Epithelial cell of proximal tubule (primary cell): ENCODE results near the gene F12. TPM values are rescaled to one million over a fixed set of nuclear protein-coding genes. Genes with fewer than 3 reads are reported as not detected.

Experiments used
- DNase-seq: peaks from one replicate; pipeline ENCODE4 v3.0.0-alpha.2; 2011; ENCODE audit warnings: low read depth
- H3K4me3 ChIP-seq: 2 replicates; pipeline ENCODE4 v1.5.1; 2011; ENCODE audit warnings: low read depth, mild to moderate bottlenecking, low read length
- CTCF ChIP-seq: conservative IDR thresholded peaks from 2 replicates; pipeline ENCODE4 v1.5.1; 2012; ENCODE audit warnings: low read depth, mild to moderate bottlenecking, low read length
- total RNA-seq: library from RNA; depleted of rRNA; stranded (reverse); fragments of >200 nt; gene quantifications from 2 replicates; pipeline ENCODE4 v1.2.3, GENCODE V29; 2015

F12 gene
- total RNA-seq, 1 donor from 2014 or later: 12.9 TPM

- TF ChIP-seq CTCF: no peak
- H3K4me3 ChIP-seq: no peak overlapping the region
- no peak for DNase-seq
These were observed 32.9 kb upstream of the F12 start for GRCh38 chr5:177442066-177442826.

GRCh38 chr5:177440990-177441780 is 31.8 kb upstream of the F12 start:
- no peak for DNase-seq
- TF ChIP-seq CTCF: no peak
- H3K4me3 ChIP-seq: no peak overlapping the region

GRCh38 chr5:177440211-177440989 is 31.0 kb upstream of the F12 start:
- H3K4me3 ChIP-seq: no peak overlapping the region
- DNase-seq: no peak
- no peak for TF ChIP-seq CTCF

- TF ChIP-seq CTCF: no peak
- no peak for DNase-seq
- no peak overlapping the region for H3K4me3 ChIP-seq
These were observed 30.2 kb upstream of the F12 start for GRCh38 chr5:177439518-177440053.

GRCh38 chr5:177438468-177438867 is 29.1 kb upstream of the F12 start:
- no peak for DNase-seq
- TF ChIP-seq CTCF: no peak
- no peak overlapping the region for H3K4me3 ChIP-seq

GRCh38 chr5:177437623-177438022 is 28.3 kb upstream of the F12 start:
- no peak overlapping the region for H3K4me3 ChIP-seq
- DNase-seq: no peak
- TF ChIP-seq CTCF: no peak
